ENCODE results near the gene PYGO1.
"Not testable (repeated sequence)": the region's sequence is repeated elsewhere in the genome, so short reads cannot be mapped to it uniquely, and the experiment has no call there.

The PYGO1 gene

GRCh38 chr15:55593019-55593418 lies 4.9 kb upstream of the PYGO1 start:
- ATAC-seq (replicated peaks); H3K27ac Mint-ChIP-seq; H3K36me3 Mint-ChIP-seq; H3K4me1 Mint-ChIP-seq; H3K9me3 Mint-ChIP-seq; H3K4me3 Mint-ChIP-seq; DNase-seq: not testable (repeated sequence)
- H3K27me3 Mint-ChIP-seq, result peaks cover 23 to 25% of the 10 kb centered on the region in 2 donors

DNA sequence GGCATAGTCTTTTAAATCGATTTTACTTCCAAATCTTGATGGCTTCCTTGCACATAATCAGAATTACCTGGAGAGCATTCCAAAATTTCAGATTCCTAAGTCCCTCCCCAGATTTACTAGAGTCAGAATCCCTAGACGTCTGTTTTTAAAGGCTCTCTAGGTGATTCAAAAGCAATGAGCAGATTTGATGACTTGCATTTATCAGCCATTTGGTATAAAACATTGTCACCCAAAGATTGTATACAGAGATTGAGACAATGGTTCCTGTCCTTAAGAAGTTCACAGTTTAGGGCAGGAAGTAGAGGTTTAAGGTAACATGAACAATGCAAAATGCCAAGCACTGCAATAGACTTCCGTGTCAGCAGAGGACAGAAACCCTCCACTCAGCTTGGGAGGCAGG lies 2.6 kb upstream of the PYGO1 start:
- Mint-ChIP-seq H3K4me3 (no peak overlapping the region), H3K27me3 (peaks cover 21 to 25% of the 10 kb centered on the region in 2 donors), H3K36me3 (no peaks in the 10 kb centered on the region), H3K9me3 (peaks cover 0 to 6% of the 10 kb centered on the region in 2 donors), H3K4me1 (no peaks in the 10 kb centered on the region), H3K27ac (no peak overlapping the region)
- ATAC-seq (replicated peaks) (no peak), DNase-seq (no peak)

- peaks cover 24 to 30% of the 10 kb centered on the region in 2 donors for H3K27me3 Mint-ChIP-seq
- no peak for ATAC-seq (replicated peaks)
- H3K4me3 Mint-ChIP-seq, result peak overlapping the region; percentile 62 to 73
- H3K36me3 Mint-ChIP-seq, result no peaks in the 10 kb centered on the region
- no peaks in the 10 kb centered on the region for H3K4me1 Mint-ChIP-seq
- H3K27ac Mint-ChIP-seq, result no peak overlapping the region
- no peak for DNase-seq
- peaks cover 0 to 6% of the 10 kb centered on the region in 2 donors for H3K9me3 Mint-ChIP-seq
These were observed 1.1 kb upstream of the PYGO1 start for GRCh38 chr15:55589287-55589686.

DNA sequence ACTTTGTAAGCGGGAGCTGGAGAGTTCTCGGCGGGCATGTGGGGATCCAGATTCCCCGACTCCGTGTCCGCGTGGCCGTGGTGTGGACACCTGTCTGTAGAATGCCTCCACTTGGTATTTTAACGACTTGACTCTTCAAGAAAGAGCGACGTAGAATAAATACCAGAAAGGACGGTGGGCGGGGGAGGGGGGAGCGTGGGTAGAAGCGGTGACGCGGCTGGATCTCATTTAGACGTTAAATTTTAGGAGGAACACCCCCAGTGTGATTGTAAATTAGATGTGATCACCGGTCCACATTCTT lies 620 bp upstream of the PYGO1 start:
- Mint-ChIP-seq H3K9me3 (peaks cover 0 to 6% of the 10 kb centered on the region in 2 donors), H3K27me3 (peaks cover 30 to 35% of the 10 kb centered on the region in 2 donors), H3K36me3 (no peaks in the 10 kb centered on the region), H3K4me1 (no peaks in the 10 kb centered on the region), H3K27ac (no peak overlapping the region), H3K4me3 (peak overlapping the region in 1 of 2 donors; percentile 73)
- no peak for DNase-seq
- no peak for ATAC-seq (replicated peaks)

DNA sequence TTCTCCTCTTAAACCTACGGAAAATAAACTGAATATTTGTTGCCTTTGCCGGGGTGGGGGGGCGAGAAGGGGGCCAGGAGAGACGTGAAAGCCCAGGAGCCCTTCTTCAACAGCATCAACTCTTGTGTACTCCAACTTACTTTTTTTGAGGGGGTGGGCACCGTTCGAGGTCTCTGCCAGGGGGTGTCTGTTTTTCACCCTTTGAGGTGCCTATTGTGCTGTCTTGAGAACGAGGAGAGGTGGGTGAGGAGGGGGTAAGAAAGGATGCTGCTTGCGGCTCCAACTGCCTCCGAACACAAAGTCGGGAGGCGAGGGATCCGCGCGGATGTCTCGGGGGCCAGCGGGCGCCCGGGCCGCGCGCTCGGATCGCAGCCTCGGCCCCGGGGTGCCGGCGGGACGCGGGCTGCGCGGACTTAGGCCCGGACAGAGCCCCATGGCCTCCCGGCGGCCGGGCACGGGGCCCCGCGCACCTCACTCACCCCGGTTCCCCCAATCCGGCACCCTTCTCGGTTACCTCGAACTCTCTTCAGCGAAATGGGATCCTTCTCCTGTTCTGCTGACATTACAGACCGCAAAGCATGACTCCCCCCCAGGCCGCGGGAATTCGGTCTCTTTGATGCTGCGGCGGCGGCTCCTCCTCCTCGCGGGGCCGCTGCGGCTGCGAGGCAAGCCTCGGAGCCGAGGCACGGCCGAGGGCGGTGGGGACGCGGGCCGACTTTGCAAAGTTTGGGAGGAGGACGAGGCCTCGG lies 650 bp downstream of the PYGO1 start:
- H3K27me3 Mint-ChIP-seq, result peaks cover 35 to 37% of the 10 kb centered on the region in 2 donors
- H3K9me3 Mint-ChIP-seq, result peaks cover 0 to 3% of the 10 kb centered on the region in 2 donors
- H3K36me3 Mint-ChIP-seq, result no peaks in the 10 kb centered on the region
- H3K4me3 Mint-ChIP-seq, result peak overlapping the region; percentile 55 to 79
- no peak overlapping the region for H3K27ac Mint-ChIP-seq
- no peaks in the 10 kb centered on the region for H3K4me1 Mint-ChIP-seq
- no peak for DNase-seq
- ATAC-seq (replicated peaks), result peak; percentile 29 to 64

DNA sequence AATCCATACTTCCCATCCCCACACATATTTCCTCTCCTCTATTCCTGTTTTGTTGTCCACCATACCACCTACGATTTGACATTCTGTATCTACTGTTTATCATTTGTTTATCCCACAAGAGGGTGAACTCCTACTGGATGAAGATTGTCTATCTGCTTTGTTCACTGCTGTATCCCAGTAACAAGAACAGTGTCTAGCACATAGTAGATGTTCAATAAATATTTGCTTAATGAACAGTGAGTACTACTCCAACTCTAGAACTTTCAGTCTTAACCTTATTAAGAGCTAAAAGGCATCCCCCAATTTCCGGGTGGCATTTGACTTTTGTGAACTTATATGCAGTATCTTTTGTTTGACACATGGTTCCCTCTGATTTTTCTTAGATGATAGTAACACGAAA lies 1.3 kb downstream of the PYGO1 start:
- Mint-ChIP-seq H3K27ac (no peak overlapping the region), H3K27me3 (peaks cover 39 to 40% of the 10 kb centered on the region in 2 donors), H3K36me3 (no peaks in the 10 kb centered on the region), H3K4me1 (no peaks in the 10 kb centered on the region), H3K4me3 (no peak overlapping the region), H3K9me3 (peaks cover 0 to 3% of the 10 kb centered on the region in 2 donors)
- DNase-seq (no peak), ATAC-seq (replicated peaks) (no peak)

DNA sequence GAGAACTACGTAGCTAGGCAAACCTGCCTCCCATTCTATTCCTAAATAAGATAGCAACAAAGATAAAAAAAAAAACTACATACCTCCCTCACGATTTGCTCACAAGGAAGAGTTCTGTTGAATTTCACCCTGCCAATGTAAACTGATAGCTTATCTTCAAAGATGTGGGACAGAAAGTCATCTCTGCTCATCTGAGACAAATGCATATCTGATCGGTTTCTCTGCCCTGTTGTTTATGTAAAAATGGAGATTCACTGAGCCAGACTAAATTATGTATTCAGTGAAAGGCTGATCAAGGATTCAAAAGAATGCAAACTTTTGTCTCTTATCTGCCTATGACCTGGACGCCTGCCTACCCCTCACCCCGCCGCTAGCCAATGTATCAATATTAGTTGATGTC lies 11.2 kb downstream of the PYGO1 start:
- DNase-seq (no peak), ATAC-seq (replicated peaks) (no peak)
- H3K4me1 Mint-ChIP-seq, result no peaks in the 10 kb centered on the region
- H3K9me3 Mint-ChIP-seq, result no peaks in the 10 kb centered on the region
- H3K27me3 Mint-ChIP-seq, result peaks cover 10 to 24% of the 10 kb centered on the region in 2 donors
- no peak overlapping the region for H3K27ac Mint-ChIP-seq
- no peak overlapping the region for H3K4me3 Mint-ChIP-seq
- no peaks in the 10 kb centered on the region for H3K36me3 Mint-ChIP-seq

- DNase-seq, result no peak
- Mint-ChIP-seq H3K4me3 (no peak overlapping the region), H3K4me1 (no peaks in the 10 kb centered on the region), H3K27me3 (peaks cover 4 to 12% of the 10 kb centered on the region in 2 donors), H3K9me3 (peaks cover 2 to 5% of the 10 kb centered on the region in 2 donors), H3K27ac (no peak overlapping the region), H3K36me3 (peaks cover 0 to 1% of the 10 kb centered on the region in 2 donors)
- ATAC-seq (replicated peaks), result no peak
These were observed 14.0 kb downstream of the PYGO1 start for GRCh38 chr15:55574096-55574495.

- Mint-ChIP-seq H3K9me3 (peaks cover 2 to 5% of the 10 kb centered on the region in 2 donors), H3K27me3 (peaks cover 4 to 12% of the 10 kb centered on the region in 2 donors), H3K4me1 (no peaks in the 10 kb centered on the region), H3K27ac (no peak overlapping the region), H3K36me3 (peaks cover 0 to 1% of the 10 kb centered on the region in 2 donors), H3K4me3 (no peak overlapping the region)
- ATAC-seq (replicated peaks), result no peak
- no peak for DNase-seq
These were observed 14.9 kb downstream of the PYGO1 start for GRCh38 chr15:55573224-55573623.

DNA sequence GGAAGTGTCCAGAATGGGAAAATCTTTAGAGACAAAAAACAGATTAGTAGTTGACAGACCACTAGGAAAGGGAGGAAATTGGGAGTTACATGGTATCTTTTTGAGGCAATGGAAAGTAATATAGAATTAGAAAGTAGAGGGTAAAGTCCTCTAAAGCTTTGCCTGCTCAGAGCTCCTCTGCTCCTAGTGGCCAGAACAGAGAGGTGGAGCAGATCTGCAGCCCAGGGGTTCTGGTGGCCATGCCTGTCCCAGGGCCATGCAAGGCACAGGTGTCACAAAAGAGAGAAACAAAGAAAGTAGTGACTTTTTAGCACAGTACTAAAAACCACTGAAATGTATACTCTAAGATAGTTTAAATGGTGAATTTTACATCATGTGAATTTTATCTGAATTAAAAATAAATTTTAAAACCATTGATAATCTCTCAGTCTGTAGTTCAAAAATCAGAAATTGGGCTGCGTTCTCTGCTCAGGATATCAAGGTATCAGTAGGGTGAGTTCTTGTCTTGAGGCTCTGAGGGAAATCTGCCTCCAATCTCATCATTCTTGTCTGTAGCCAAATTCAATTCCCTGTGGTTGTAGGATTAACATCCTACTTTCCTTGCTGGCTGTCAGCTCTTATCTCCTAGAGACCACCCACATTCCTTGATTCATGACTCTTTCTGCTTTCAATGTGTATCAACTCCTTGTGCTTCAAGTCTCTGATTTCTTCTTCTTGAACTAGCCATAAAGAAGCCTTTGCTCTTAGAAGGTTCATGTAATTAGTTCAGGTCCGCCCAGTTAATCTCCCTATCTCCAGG lies 23.6 kb downstream of the PYGO1 start:
- Mint-ChIP-seq H3K4me1 (peaks cover 0 to 2% of the 10 kb centered on the region in 2 donors), H3K9me3 (peaks cover 13 to 15% of the 10 kb centered on the region in 2 donors), H3K4me3 (no peak overlapping the region)

DNA sequence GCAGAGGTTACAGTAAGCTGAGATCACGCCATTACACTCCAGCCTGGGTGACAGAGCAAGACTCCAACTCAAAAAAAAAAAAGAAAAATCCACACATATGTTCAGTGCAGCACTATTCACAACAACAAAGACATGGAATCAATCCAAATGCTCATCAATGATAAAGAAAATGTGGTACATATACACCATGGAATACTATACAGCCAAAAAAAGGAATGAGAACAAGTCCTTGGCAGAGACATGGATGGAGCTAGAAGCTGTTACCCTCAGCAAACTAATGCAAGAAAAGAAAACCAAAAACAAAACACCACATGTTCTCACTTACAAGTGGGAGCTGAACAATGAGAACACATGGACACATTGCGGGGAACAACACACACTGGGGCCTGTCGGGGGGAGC lies 25.5 kb downstream of the PYGO1 start:
- Mint-ChIP-seq H3K36me3 (no peaks in the 10 kb centered on the region), H3K9me3 (peaks cover 13 to 19% of the 10 kb centered on the region in 2 donors), H3K4me1 (peaks cover 0 to 2% of the 10 kb centered on the region in 2 donors), H3K4me3 (no peak overlapping the region), H3K27me3 (peaks cover 6 to 8% of the 10 kb centered on the region in 2 donors), H3K27ac (no peak overlapping the region)
- DNase-seq (no peak), ATAC-seq (replicated peaks) (no peak)

More for the DNA sequence above, 23.6 kb downstream of the PYGO1 start:
- Mint-ChIP-seq H3K27me3 (peaks cover 6 to 8% of the 10 kb centered on the region in 2 donors), H3K27ac (no peak overlapping the region), H3K36me3 (no peaks in the 10 kb centered on the region)
- DNase-seq, result no peak
- ATAC-seq (replicated peaks), result peak; percentile 46 to 52

DNA sequence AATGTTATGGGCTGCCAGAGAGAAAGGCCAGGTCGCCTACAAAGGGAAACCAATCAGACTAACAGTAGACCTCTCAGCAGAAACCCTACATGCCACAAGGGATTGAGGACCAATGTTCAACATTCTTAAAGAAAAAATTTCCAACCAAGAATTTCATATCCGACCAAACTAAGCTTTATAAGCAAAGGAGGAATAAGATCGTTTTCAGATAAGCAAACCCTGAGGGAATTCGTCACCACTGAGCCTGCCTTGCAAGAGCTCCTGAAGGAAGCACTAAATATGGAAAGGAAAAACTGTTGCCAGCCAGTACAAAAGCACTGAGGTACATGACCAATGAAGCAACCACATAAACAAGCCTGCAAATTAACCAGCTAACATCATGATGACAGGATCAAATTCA lies 33.1 kb downstream of the PYGO1 start:
- DNase-seq (no peak), ATAC-seq (replicated peaks) (no peak)
- Mint-ChIP-seq H3K4me3 (no peak overlapping the region), H3K9me3 (peaks cover 16 to 28% of the 10 kb centered on the region in 2 donors), H3K4me1 (no peaks in the 10 kb centered on the region), H3K27ac (no peak overlapping the region), H3K27me3 (peaks cover 15 to 19% of the 10 kb centered on the region in 2 donors), H3K36me3 (peaks cover 6 to 8% of the 10 kb centered on the region in 2 donors)

GRCh38 chr15:55552926-55553325 lies 35.2 kb downstream of the PYGO1 start:
- Mint-ChIP-seq H3K36me3 (peaks cover 6 to 8% of the 10 kb centered on the region in 2 donors), H3K9me3 (peaks cover 16 to 25% of the 10 kb centered on the region in 2 donors), H3K4me1 (no peaks in the 10 kb centered on the region), H3K27me3 (peaks cover 16 to 19% of the 10 kb centered on the region in 2 donors), H3K27ac (no peak overlapping the region), H3K4me3 (no peak overlapping the region)
- ATAC-seq (replicated peaks) (no peak), DNase-seq (no peak)

GRCh38 chr15:55552451-55552850 lies 35.7 kb downstream of the PYGO1 start:
- DNase-seq, result no peak
- no peak for ATAC-seq (replicated peaks)
- Mint-ChIP-seq H3K4me3 (no peak overlapping the region), H3K9me3 (peaks cover 16 to 25% of the 10 kb centered on the region in 2 donors), H3K36me3 (peaks cover 6 to 8% of the 10 kb centered on the region in 2 donors), H3K27me3 (peaks cover 16 to 19% of the 10 kb centered on the region in 2 donors), H3K27ac (no peak overlapping the region), H3K4me1 (no peaks in the 10 kb centered on the region)

DNA sequence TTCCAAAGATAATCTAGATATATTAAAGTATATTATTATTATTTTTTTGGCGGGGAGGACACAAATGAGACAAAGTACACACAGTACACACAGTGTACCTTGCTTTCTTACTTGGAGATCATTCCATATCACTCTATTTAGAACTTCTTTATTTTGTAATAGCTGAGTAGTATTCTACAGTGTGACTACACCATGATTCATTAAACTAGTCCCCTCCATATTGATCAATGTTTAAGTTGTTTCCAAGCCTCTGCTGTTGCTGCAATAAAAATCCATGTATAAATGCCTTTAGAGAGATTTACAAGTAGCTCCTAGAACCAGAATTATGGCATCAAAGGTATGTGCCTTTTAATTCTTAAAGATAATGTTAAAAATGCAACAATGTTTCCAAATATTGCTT lies 38.8 kb downstream of the PYGO1 start:
- Mint-ChIP-seq H3K27me3 (peaks cover 0 to 11% of the 10 kb centered on the region in 2 donors), H3K36me3 (peaks cover 0 to 3% of the 10 kb centered on the region in 2 donors), H3K4me1 (no peaks in the 10 kb centered on the region), H3K4me3 (no peak overlapping the region), H3K27ac (no peak overlapping the region), H3K9me3 (peaks cover 4 to 6% of the 10 kb centered on the region in 2 donors)
- ATAC-seq (replicated peaks), result no peak
- DNase-seq, result no peak
